Measurements from ENCODE around the gene RRM1.
"Not testable (repeated sequence)": the region's sequence is repeated elsewhere in the genome, so short reads cannot be mapped to it uniquely, and the experiment has no call there.

The RRM1 gene

GRCh38 chr11:4125141-4125540 lies 30.5 kb downstream of the RRM1 start:
- in situ Hi-C loops (cut with MboI; ENCODE audit: low sequenced_read_pairs, unreplicated experiment): no loop called here
- no peak for DNase-seq (ENCODE audit: low spot score)

DNA sequence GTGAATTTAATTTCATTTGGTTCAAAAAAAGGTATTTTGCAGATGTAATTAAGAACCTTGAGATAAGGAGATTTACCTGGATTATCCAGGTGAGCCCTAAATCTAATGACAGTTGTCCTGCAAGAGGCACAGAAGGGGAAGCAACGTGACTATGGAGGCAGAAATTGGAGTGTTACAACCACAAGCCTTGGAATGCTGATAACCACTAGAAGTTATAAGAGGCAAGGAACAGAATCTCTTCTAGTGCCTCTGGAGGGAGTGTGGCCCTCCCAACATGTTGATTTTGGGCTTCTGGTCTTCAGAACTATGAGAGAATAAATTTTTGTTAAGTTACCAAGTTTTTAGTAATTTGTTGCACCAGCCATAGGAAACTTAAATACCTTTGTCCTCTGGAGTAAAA lies 32.8 kb downstream of the RRM1 start:
- in situ Hi-C loops (cut with MboI; ENCODE audit: low sequenced_read_pairs, unreplicated experiment): no loop called here
- no peak for DNase-seq (ENCODE audit: low spot score)
- TF ChIP-seq, protein P1, sequence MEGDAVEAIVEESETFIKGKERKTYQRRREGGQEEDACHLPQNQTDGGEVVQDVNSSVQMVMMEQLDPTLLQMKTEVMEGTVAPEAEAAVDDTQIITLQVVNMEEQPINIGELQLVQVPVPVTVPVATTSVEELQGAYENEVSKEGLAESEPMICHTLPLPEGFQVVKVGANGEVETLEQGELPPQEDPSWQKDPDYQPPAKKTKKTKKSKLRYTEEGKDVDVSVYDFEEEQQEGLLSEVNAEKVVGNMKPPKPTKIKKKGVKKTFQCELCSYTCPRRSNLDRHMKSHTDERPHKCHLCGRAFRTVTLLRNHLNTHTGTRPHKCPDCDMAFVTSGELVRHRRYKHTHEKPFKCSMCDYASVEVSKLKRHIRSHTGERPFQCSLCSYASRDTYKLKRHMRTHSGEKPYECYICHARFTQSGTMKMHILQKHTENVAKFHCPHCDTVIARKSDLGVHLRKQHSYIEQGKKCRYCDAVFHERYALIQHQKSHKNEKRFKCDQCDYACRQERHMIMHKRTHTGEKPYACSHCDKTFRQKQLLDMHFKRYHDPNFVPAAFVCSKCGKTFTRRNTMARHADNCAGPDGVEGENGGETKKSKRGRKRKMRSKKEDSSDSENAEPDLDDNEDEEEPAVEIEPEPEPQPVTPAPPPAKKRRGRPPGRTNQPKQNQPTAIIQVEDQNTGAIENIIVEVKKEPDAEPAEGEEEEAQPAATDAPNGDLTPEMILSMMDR (IDR thresholded peaks at IDR 0.05; ENCODE audit: borderline replicate concordance, control extremely low read depth, extremely low read depth, insufficient read depth, missing control alignments): no peak

More at GRCh38 chr11:4125141-4125540, 30.5 kb downstream of the RRM1 start:
- TF ChIP-seq, protein P1 (IDR thresholded peaks at IDR 0.05; ENCODE audit: borderline replicate concordance, control extremely low read depth, extremely low read depth, insufficient read depth, missing control alignments): no peak

GRCh38 chr11:4130219-4130618 lies 35.6 kb downstream of the RRM1 start:
- in situ Hi-C loops (cut with MboI; ENCODE audit: low sequenced_read_pairs, unreplicated experiment); DNase-seq (ENCODE audit: low spot score): not testable (repeated sequence)

DNA sequence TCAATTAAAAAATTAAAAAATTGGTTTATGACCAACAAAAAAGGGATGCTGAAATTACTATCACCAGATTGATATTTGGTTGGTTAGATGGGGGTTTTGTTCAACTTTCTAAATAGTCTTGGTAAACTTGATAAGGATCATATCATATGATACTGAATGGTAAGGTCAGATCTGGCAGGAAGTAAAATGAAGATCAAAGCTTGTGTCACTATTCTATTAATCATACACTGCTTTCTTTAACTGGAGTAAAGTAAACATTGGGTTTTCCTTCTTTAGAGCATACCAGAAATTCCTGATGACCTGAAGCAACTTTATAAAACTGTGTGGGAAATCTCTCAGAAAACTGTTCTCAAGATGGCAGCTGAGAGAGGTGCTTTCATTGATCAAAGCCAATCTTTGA lies 40.2 kb downstream of the RRM1 start:
- no peak for DNase-seq (ENCODE audit: low spot score)
- in situ Hi-C loops (cut with MboI; ENCODE audit: low sequenced_read_pairs, unreplicated experiment): no loop called here
- TF ChIP-seq, protein P1 (IDR thresholded peaks at IDR 0.05; ENCODE audit: borderline replicate concordance, control extremely low read depth, extremely low read depth, insufficient read depth, missing control alignments): no peak

DNA sequence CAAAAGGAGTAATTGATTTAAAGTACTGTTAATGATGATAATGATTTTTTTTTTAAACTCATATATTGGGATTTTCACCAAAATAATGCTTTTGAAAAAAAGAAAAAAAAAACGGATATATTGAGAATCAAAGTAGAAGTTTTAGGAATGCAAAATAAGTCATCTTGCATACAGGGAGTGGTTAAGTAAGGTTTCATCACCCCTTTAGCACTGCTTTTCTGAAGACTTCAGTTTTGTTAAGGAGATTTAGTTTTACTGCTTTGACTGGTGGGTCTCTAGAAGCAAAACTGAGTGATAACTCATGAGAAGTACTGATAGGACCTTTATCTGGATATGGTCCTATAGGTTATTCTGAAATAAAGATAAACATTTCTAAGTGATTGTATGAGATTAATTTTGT lies 43.9 kb downstream of the RRM1 start:
- DNase-seq (ENCODE audit: low spot score): no peak
- in situ Hi-C loops (cut with MboI; ENCODE audit: low sequenced_read_pairs, unreplicated experiment): no loop called here
- TF ChIP-seq, protein P1 (IDR thresholded peaks at IDR 0.05; ENCODE audit: borderline replicate concordance, control extremely low read depth, extremely low read depth, insufficient read depth, missing control alignments): no peak

DNA sequence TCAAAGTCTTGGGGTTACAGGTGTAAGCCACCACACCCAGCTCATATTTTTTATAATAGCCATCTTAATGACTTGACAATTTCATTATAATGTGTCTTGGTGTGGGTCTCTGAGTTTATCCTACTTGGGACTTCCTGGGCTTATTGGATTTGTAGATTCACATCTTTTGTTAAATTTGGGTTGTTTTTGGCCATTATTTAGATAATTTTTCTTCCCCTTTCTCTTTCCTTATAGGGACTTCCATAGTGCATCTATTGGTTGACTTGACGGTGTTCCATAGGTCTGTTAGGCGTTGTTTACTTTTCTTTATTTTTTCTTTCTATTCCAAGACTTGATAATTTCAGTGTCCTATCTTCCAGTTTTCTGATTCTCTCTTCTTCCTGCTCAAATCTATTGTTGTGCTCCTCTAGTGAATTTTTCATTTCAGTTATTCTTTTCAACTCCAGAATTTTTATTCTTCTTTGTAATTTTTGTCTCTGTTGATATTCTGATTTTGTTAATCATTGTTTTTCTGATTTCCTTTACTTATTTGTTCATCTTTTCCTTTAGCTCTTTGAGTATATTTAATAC lies 45.6 kb downstream of the RRM1 start:
- in situ Hi-C loops (cut with MboI; ENCODE audit: low sequenced_read_pairs, unreplicated experiment): no loop called here
- no peak for DNase-seq (ENCODE audit: low spot score)
- TF ChIP-seq, protein P1 (IDR thresholded peaks at IDR 0.05; ENCODE audit: borderline replicate concordance, control extremely low read depth, extremely low read depth, insufficient read depth, missing control alignments): no peak

GRCh38 chr11:4146070-4146771 lies 51.6 kb downstream of the RRM1 start:
- in situ Hi-C loops (cut with MboI; ENCODE audit: low sequenced_read_pairs, unreplicated experiment): no loop called here
- DNase-seq (ENCODE audit: low spot score): no peak
- TF ChIP-seq, protein P1 (IDR thresholded peaks at IDR 0.05; ENCODE audit: borderline replicate concordance, control extremely low read depth, extremely low read depth, insufficient read depth, missing control alignments): no peak

Measured in GM13976 (cell line).